Smooth muscle cell of the coronary artery (primary cell): Measurements from ENCODE around the gene ZNF700. TPM values are rescaled to one million over a fixed set of nuclear protein-coding genes. Genes with fewer than 3 reads are reported as not detected.

Experiments used
- total RNA-seq: library from RNA; depleted of rRNA; stranded (reverse); fragments of >200 nt; gene quantifications from 2 replicates; pipeline ENCODE4 v1.2.3, GENCODE V29; 2014; ENCODE audit warnings: low replicate concordance

ZNF700 gene
- total RNA-seq: 4.4 and 6.5 TPM in 2 replicates

DNA sequence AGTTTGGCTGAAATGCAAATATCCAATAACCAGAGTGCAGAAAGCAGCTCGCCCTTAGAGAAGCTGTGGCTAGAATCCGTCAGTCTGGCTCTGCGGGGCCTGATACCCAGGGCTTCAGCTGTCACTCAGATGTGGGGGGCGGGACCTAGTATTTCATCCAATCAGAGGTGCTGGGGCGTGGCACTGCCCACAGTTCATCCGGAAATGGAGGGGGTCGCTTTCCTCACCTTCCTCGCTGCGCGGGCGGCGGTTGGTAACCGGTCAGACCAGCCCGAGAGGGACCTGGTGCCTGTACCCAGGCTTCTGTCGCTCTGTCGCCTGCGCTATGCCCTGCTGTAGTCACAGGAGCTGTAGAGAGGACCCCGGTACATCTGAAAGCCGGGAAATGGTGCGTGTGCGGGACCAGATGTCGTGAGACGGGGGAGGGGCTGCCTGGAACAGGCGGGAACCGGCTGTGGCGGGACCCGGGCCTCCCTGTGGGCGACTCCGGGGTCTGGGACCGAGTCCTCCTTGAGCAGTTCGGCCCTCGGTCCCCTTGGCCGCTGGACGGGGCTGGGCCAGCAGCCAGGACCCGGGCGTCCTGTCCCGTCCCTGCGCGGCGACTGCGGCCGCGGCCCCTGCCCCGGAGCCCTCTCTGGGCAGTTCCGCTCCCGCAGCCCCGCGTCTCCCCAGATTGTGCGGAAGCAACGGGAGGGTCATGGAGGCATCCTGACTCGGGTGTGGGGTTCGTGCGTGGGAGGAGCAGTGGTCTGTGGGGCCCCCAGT is at the start of gene ZNF700:
TSS of gene ZNF700 (plus strand) at position 222 of the 765 bp plus-strand sequence. CDS start at position 326, 104 bp downstream.

DNA sequence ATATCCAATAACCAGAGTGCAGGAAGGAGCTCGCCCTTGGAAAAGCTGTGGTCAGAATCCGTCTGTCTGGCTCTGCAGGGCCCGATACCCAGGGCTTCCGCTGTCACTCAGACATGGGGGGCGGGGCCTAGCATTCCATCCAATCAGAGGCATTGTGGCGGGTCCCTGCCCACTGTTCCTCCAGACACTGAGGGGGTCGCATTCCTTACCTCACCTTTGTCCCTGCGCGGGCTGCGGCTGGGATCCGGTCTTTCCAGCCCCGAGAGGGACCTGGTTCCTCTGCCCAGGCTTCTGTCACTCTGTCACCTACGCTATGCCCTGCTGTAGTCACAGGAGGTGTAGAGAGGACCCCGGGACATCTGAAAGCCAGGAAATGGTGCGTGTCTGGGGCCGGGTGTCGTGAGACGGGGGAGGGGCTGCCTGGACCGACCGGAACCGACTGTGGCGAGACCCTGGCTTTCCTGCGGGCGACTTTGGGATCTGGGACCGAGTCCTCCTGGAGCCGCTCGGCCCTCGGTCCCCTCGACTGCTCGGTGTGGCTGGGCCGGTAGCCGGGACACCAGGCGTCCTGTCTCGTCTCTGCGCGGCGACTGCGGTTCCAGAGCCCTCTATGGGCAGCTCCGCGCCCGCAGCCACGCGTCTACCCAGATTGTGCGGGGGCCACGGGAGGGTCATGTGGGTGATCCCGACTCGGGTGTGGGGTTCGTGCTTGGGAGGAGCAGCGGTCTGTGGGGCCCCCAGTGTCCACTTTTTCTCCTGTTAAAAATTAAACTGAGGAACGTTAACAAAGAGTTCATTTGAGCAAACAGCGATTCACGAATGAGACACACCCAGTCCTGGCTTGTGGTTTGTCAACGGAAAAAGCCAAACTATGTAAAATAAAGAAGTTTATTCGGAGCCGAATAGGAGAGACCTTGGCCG is 37.0 kb upstream of the ZNF700 start, which contains the start of gene ZNF69:
TSS of gene ZNF69 (plus strand) at position 172 of the 921 bp plus-strand sequence. CDS start at position 314, 142 bp downstream.

DNA sequence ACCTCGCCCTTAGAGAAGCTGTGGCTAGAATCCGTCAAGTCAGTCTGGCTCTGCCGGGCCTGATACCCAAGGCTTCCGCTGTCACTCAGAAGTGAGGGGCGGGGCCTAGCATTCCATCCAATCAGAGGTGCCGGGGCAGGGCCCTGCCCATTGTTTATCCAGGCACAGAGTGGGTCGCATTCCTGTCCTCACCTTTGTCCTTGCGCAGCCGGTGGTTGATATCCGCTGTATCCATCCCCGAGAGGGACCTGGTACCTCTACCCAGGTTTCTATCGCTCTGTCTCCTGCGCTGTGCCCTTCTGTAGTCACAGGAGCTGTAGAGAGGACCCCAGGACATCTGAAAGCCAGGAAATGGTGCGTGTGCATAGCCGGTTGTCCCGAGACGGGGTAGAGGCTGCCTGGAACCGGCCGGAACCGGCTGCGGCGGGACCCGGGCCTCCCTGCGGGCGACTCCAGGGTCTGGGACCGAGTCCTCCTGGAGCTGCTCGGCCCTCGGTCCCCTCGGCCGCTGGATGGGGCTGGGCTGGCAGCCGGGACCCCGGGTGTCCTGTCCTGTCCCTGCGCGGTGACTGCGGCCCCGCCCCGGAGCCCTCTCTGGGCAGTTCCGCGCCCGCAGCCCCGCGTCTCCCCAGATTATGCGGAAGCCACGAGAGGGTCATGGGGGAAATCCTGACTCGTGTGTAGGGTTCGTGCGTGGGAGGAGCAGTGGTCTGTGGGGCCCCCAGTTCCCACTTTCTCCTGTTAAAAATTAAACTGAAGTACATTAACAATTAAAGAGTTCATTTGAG is 40.1 kb downstream of the ZNF700 start, which contains the start of gene ZNF763:
TSS of gene ZNF763 (plus strand) at position 183 of the 788 bp plus-strand sequence. CDS start at position 352, 169 bp downstream.

Other genes with a start within 250 kb of the ZNF700 start
- gene ZNF823, start 186.2 kb upstream of the ZNF700 start, total RNA-seq: 5.0 and 5.1 TPM in 2 replicates
- 7.3 and 12.0 TPM in 2 replicates for gene ZNF441, start 158.1 kb upstream of the ZNF700 start, total RNA-seq
- 2.8 and 5.7 TPM in 2 replicates for gene ZNF491, start 126.6 kb upstream of the ZNF700 start, total RNA-seq
- gene ZNF440, start 110.8 kb upstream of the ZNF700 start, total RNA-seq: 7.4 and 9.2 TPM in 2 replicates
- 4.8 TPM in 2 replicates for gene ZNF439, start 76.4 kb upstream of the ZNF700 start, total RNA-seq
- gene ZNF69, start 37.3 kb upstream of the ZNF700 start, total RNA-seq: 1.8 and 10.1 TPM in 2 replicates
- gene ZNF763, start 39.9 kb downstream of the ZNF700 start, total RNA-seq: 1.2 and 2.3 TPM in 2 replicates
- 3.2 and 5.1 TPM in 2 replicates for gene ZNF433, start 110.6 kb downstream of the ZNF700 start, total RNA-seq
- gene ZNF878, start 127.9 kb downstream of the ZNF700 start, total RNA-seq: 0.23 TPM in 2 replicates
- gene ZNF844, start 139.6 kb downstream of the ZNF700 start, total RNA-seq: 6.3 and 6.8 TPM in 2 replicates
- gene ZNF20, start 215.2 kb downstream of the ZNF700 start, total RNA-seq: 3.2 and 4.5 TPM in 2 replicates
- 6.1 and 13.7 TPM in 2 replicates for gene ZNF625, start 231.6 kb downstream of the ZNF700 start, total RNA-seq
- 4.8 and 6.7 TPM in 2 replicates for gene ZNF136, start 238.0 kb downstream of the ZNF700 start, total RNA-seq